Measurements from ENCODE around the gene SERPINB2. TPM values are rescaled to one million over a fixed set of nuclear protein-coding genes. Genes with fewer than 3 reads are reported as not detected.

SERPINB2 gene
- total RNA-seq, 1 donor from 2014 or later, result not detected

DNA sequence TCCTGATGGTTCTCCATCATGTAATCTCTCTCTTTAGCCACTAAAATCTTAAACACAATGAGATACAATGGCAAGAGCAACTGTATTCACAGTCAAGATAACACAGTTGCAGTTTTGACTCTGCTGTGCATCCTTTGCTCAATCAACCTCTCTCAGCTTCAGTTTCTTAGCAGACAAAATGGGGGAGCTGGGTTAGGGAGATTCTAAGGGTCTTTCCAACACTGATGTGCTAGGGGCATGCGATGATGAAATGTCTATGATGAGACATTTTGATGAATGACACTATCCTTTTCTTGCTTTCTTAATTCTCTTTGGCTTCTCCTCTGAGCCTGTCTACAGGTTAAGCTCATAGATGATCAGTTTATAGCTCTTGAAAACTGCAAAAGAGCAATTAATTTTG, 21.4 kb downstream of the SERPINB2 start:
- TF ChIP-seq CTCF (IDR thresholded peaks at IDR 0.05; ENCODE audit: partially characterized antibody, unreplicated experiment), result no peak
- DNase-seq, result no peak
- no peaks in the 10 kb centered on the region for H3K27me3 Mint-ChIP-seq (ENCODE audit: unreplicated experiment)
- no peaks in the 10 kb centered on the region for H3K9me3 Mint-ChIP-seq (ENCODE audit: unreplicated experiment)
- no peak overlapping the region for H3K27ac Mint-ChIP-seq (ENCODE audit: unreplicated experiment)
- no peaks in the 10 kb centered on the region for H3K4me1 Mint-ChIP-seq (ENCODE audit: low read depth, unreplicated experiment)
- H3K36me3 Mint-ChIP-seq (ENCODE audit: unreplicated experiment), result no peaks in the 10 kb centered on the region
- H3K4me3 Mint-ChIP-seq (ENCODE audit: unreplicated experiment), result no peak overlapping the region

- H3K27ac Mint-ChIP-seq (ENCODE audit: unreplicated experiment), result no peak overlapping the region
- H3K36me3 Mint-ChIP-seq (ENCODE audit: unreplicated experiment), result no peaks in the 10 kb centered on the region
- H3K27me3 Mint-ChIP-seq (ENCODE audit: unreplicated experiment), result no peaks in the 10 kb centered on the region
- H3K9me3 Mint-ChIP-seq (ENCODE audit: unreplicated experiment), result no peaks in the 10 kb centered on the region
- H3K4me1 Mint-ChIP-seq (ENCODE audit: low read depth, unreplicated experiment), result no peaks in the 10 kb centered on the region
- no peak for TF ChIP-seq CTCF (IDR thresholded peaks at IDR 0.05; ENCODE audit: partially characterized antibody, unreplicated experiment)
- H3K4me3 Mint-ChIP-seq (ENCODE audit: unreplicated experiment), result no peak overlapping the region
- DNase-seq, result no peak
These were observed 22.4 kb downstream of the SERPINB2 start for GRCh38 chr18:63909870-63910269.

DNA sequence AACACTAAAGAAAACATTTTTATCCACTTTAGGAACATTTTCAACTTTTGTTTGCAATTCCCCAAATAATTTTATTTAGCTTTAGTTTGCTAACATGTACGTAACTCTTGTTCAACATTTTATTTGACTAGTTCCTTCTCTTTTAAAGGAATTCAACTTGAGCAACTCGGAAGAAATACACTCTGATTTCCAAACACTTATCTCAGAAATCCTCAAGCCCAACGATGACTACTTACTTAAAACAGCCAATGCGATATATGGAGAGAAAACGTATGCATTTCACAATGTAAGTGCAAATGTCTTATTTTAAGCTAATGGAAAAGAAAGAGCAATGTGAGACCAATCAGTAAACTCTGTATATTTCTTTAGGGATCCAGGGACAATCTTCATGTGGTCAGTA, 30.3 kb downstream of the SERPINB2 start:
- no peaks in the 10 kb centered on the region for H3K4me1 Mint-ChIP-seq (ENCODE audit: low read depth, unreplicated experiment)
- H3K36me3 Mint-ChIP-seq (ENCODE audit: unreplicated experiment), result no peaks in the 10 kb centered on the region
- no peak overlapping the region for H3K27ac Mint-ChIP-seq (ENCODE audit: unreplicated experiment)
- H3K4me3 Mint-ChIP-seq (ENCODE audit: unreplicated experiment), result no peak overlapping the region
- TF ChIP-seq CTCF (IDR thresholded peaks at IDR 0.05; ENCODE audit: partially characterized antibody, unreplicated experiment), result no peak
- H3K9me3 Mint-ChIP-seq (ENCODE audit: unreplicated experiment), result no peaks in the 10 kb centered on the region
- H3K27me3 Mint-ChIP-seq (ENCODE audit: unreplicated experiment), result peaks cover 1% of the 10 kb centered on the region
- no peak for DNase-seq

- H3K4me1 Mint-ChIP-seq (ENCODE audit: low read depth, unreplicated experiment), result no peaks in the 10 kb centered on the region
- H3K27ac Mint-ChIP-seq (ENCODE audit: unreplicated experiment), result no peak overlapping the region
- DNase-seq, result no peak
- H3K4me3 Mint-ChIP-seq (ENCODE audit: unreplicated experiment), result no peak overlapping the region
- no peaks in the 10 kb centered on the region for H3K36me3 Mint-ChIP-seq (ENCODE audit: unreplicated experiment)
- TF ChIP-seq CTCF (IDR thresholded peaks at IDR 0.05; ENCODE audit: partially characterized antibody, unreplicated experiment), result no peak
- no peaks in the 10 kb centered on the region for H3K9me3 Mint-ChIP-seq (ENCODE audit: unreplicated experiment)
- H3K27me3 Mint-ChIP-seq (ENCODE audit: unreplicated experiment), result peaks cover 1% of the 10 kb centered on the region
These were observed 34.5 kb downstream of the SERPINB2 start for GRCh38 chr18:63922049-63922448.

DNA sequence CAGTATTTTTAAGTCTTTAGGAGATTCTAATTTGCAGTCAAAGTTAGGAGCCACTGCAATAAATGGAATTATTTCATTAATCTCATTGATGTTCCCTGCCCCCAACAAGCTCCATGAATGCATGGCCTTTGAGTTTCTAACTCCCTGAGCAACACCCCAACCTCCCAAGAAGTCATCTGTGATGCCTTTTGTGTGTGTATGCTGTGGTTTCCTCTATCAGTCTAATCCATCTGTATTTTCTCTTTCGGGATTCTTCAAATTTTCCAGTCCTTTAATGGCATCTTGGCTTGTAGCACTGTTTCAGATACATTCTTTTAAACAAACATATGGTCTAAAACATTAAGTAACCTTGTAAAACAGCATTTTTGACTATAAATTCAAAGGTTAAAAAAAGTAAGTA, 37.0 kb downstream of the SERPINB2 start:
- Mint-ChIP-seq H3K27me3 (ENCODE audit: unreplicated experiment) (peaks cover 1% of the 10 kb centered on the region), H3K9me3 (ENCODE audit: unreplicated experiment) (no peaks in the 10 kb centered on the region), H3K4me1 (ENCODE audit: low read depth, unreplicated experiment) (no peaks in the 10 kb centered on the region), H3K27ac (ENCODE audit: unreplicated experiment) (no peak overlapping the region), H3K4me3 (ENCODE audit: unreplicated experiment) (no peak overlapping the region), H3K36me3 (ENCODE audit: unreplicated experiment) (no peaks in the 10 kb centered on the region)
- DNase-seq, result no peak
- TF ChIP-seq CTCF (IDR thresholded peaks at IDR 0.05; ENCODE audit: partially characterized antibody, unreplicated experiment), result no peak

All from glutamatergic neuron (in vitro differentiated cells).